Activated CD8-positive, alpha-beta memory T cell treated with anti-CD3 and anti-CD28 coated beads, Interleukin-2, amount 10 ng/mL, durations not matched to agents 7 days and 5 days (primary cell): ENCODE data around the gene PDIA5. TPM values are rescaled to one million over a fixed set of nuclear protein-coding genes. Genes with fewer than 3 reads are reported as not detected.
"Not testable (repeated sequence)": the region's sequence is repeated elsewhere in the genome, so short reads cannot be mapped to it uniquely, and the experiment has no call there.

ENCODE experiments used
- ATAC-seq: fragments of 150-1000 bp; cut with Tn5 transposase; one replicate; pipeline ENCODE4 v1.10.0; 2021; ENCODE audit warnings: moderate library complexity
- CTCF ChIA-PET: fragments of 350-600 bp; sonication (Branson Sonifier 250); formaldehyde crosslinking; loops from one replicate; lab custom pipeline; 2021; ENCODE audit warnings: antibody characterized with exemption; lab: Charles Lee
- DNase-seq: peaks from one replicate; pipeline ENCODE4 v3.0.0-alpha.2; 2020
- H3K27ac Mint-ChIP-seq: one replicate; pipeline ENCODE4 v1.8.0; 2021; ENCODE audit warnings: mild to moderate bottlenecking, mixed read lengths
- H3K27me3 Mint-ChIP-seq: one replicate; pipeline ENCODE4 v1.8.0; 2021; ENCODE audit warnings: mixed read lengths
- H3K36me3 Mint-ChIP-seq: one replicate; pipeline ENCODE4 v1.8.0; 2021; ENCODE audit warnings: mild to moderate bottlenecking, mixed read lengths
- H3K4me1 Mint-ChIP-seq: one replicate; pipeline ENCODE4 v1.8.0; 2021; ENCODE audit warnings: mixed read lengths
- H3K4me3 Mint-ChIP-seq: one replicate; pipeline ENCODE4 v1.8.0; 2021; ENCODE audit warnings: mild to moderate bottlenecking, moderate library complexity, mixed read lengths
- H3K9me3 Mint-ChIP-seq: one replicate; pipeline ENCODE4 v1.8.0; 2022; ENCODE audit warnings: low read depth, mixed read lengths
- total RNA-seq, 2 experiments: library from RNA; stranded (reverse); gene quantifications; one replicate each; pipeline ENCODE4 v1.2.3, GENCODE V29; 2021

Gene PDIA5
- total RNA-seq, 2 experiments from 2014 or later: 9.4 to 11.1 TPM

- H3K9me3 Mint-ChIP-seq: no peaks in the 10 kb centered on the region
- H3K27me3 Mint-ChIP-seq: no peaks in the 10 kb centered on the region
- peaks cover 13% of the 10 kb centered on the region for H3K4me1 Mint-ChIP-seq
- no peak overlapping the region for H3K4me3 Mint-ChIP-seq
- CTCF ChIA-PET: no interaction called here
- ATAC-seq (no peak), DNase-seq (no peak)
- H3K36me3 Mint-ChIP-seq: no peaks in the 10 kb centered on the region
- H3K27ac Mint-ChIP-seq: no peak overlapping the region
Observed at GRCh38 chr3:123110976-123111615, 44.3 kb downstream of the PDIA5 start.

- DNase-seq (no peak), ATAC-seq (no peak)
- H3K27me3 Mint-ChIP-seq: no peaks in the 10 kb centered on the region
- H3K9me3 Mint-ChIP-seq: no peaks in the 10 kb centered on the region
- H3K27ac Mint-ChIP-seq: no peak overlapping the region
- H3K36me3 Mint-ChIP-seq: peaks cover 2% of the 10 kb centered on the region
- H3K4me3 Mint-ChIP-seq: no peak overlapping the region
- CTCF ChIA-PET: no interaction called here
- H3K4me1 Mint-ChIP-seq: peaks cover 13% of the 10 kb centered on the region
Observed at GRCh38 chr3:123111640-123112039, 44.8 kb downstream of the PDIA5 start.

- Mint-ChIP-seq H3K4me3 (no peak overlapping the region), H3K9me3 (no peaks in the 10 kb centered on the region), H3K27me3 (no peaks in the 10 kb centered on the region), H3K36me3 (peaks cover 2% of the 10 kb centered on the region), H3K27ac (no peak overlapping the region), H3K4me1 (peaks cover 13% of the 10 kb centered on the region)
- no peak for DNase-seq
- no peak for ATAC-seq
- CTCF ChIA-PET: no interaction called here
Observed at GRCh38 chr3:123112232-123112631, 45.4 kb downstream of the PDIA5 start.

GRCh38 chr3:123112656-123113055, 45.8 kb downstream of the PDIA5 start:
- H3K4me1 Mint-ChIP-seq: peaks cover 13% of the 10 kb centered on the region
- H3K4me3 Mint-ChIP-seq, H3K9me3 Mint-ChIP-seq, H3K27ac Mint-ChIP-seq, H3K27me3 Mint-ChIP-seq, DNase-seq, CTCF ChIA-PET, H3K36me3 Mint-ChIP-seq, ATAC-seq: not testable (repeated sequence)

- Mint-ChIP-seq H3K4me1 (peaks cover 13% of the 10 kb centered on the region), H3K4me3 (no peak overlapping the region), H3K27me3 (no peaks in the 10 kb centered on the region), H3K36me3 (peaks cover 2% of the 10 kb centered on the region), H3K9me3 (no peaks in the 10 kb centered on the region), H3K27ac (peak overlapping the region; percentile 41)
- CTCF ChIA-PET: no interaction called here
- peak; percentile 42 for ATAC-seq
- DNase-seq: no peak
Observed at GRCh38 chr3:123113889-123114450, 47.1 kb downstream of the PDIA5 start.

- no peaks in the 10 kb centered on the region for H3K9me3 Mint-ChIP-seq
- no peak overlapping the region for H3K27ac Mint-ChIP-seq
- DNase-seq (no peak), ATAC-seq (no peak)
- peaks cover 4% of the 10 kb centered on the region for H3K36me3 Mint-ChIP-seq
- peaks cover 13% of the 10 kb centered on the region for H3K4me1 Mint-ChIP-seq
- CTCF ChIA-PET: no interaction called here
- no peaks in the 10 kb centered on the region for H3K27me3 Mint-ChIP-seq
- H3K4me3 Mint-ChIP-seq: no peak overlapping the region
Observed at GRCh38 chr3:123116116-123116515, 49.3 kb downstream of the PDIA5 start.

DNA sequence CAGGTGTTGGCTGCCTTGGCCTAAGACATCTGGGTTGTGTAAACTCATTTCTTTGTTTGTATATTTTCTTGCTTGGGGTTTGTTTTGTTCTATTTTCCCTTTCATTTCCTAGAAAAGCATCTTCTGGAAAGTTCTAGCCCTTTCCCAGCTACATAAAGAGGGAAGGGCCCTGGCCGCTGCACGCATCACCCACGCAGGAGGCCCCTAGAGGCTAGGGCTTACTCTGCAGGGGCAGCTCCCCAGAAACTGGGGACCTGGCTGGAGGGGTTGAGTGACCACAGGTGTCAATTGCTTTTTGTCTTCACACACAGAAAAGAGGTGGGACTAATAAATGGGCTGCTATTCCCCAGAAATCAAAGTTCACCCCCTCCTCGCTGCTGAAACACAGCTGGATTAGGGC, 52.6 kb downstream of the PDIA5 start:
- CTCF ChIA-PET: no interaction called here
- H3K27me3 Mint-ChIP-seq: no peaks in the 10 kb centered on the region
- DNase-seq (no peak), ATAC-seq (no peak)
- H3K4me3 Mint-ChIP-seq: no peak overlapping the region
- H3K9me3 Mint-ChIP-seq: no peaks in the 10 kb centered on the region
- H3K36me3 Mint-ChIP-seq: peaks cover 4% of the 10 kb centered on the region
- H3K4me1 Mint-ChIP-seq: peaks cover 2% of the 10 kb centered on the region
- no peak overlapping the region for H3K27ac Mint-ChIP-seq

DNA sequence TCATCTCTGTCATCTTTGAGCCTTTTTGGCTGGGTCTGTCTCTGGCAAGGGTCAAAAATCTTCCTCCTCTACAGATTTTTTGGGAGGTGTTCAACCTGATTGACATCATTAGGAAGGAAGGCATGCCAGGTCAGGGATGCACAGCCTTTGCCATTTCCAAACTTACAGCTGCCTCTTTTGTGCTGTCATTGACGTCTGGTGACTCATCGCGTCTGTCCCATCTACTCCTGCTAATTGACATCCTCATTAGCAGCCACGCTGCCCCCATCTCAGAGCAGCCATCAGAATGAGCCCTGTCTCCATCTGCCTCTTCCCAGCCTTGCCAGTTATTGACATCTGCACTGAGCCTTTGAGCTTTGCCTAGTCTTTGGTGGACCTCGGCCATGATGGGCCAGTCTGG, 53.0 kb downstream of the PDIA5 start:
- no peak overlapping the region for H3K4me3 Mint-ChIP-seq
- no peaks in the 10 kb centered on the region for H3K9me3 Mint-ChIP-seq
- ATAC-seq (no peak), DNase-seq (no peak)
- H3K27ac Mint-ChIP-seq: no peak overlapping the region
- H3K27me3 Mint-ChIP-seq: no peaks in the 10 kb centered on the region
- H3K4me1 Mint-ChIP-seq: no peaks in the 10 kb centered on the region
- peaks cover 4% of the 10 kb centered on the region for H3K36me3 Mint-ChIP-seq
- CTCF ChIA-PET: no interaction called here

- ATAC-seq (no peak), DNase-seq (no peak)
- Mint-ChIP-seq H3K4me3 (no peak overlapping the region), H3K27ac (no peak overlapping the region), H3K9me3 (no peaks in the 10 kb centered on the region), H3K4me1 (no peaks in the 10 kb centered on the region), H3K36me3 (peaks cover 4% of the 10 kb centered on the region), H3K27me3 (no peaks in the 10 kb centered on the region)
- CTCF ChIA-PET: no interaction called here
Observed at GRCh38 chr3:123120573-123120972, 53.7 kb downstream of the PDIA5 start.

GRCh38 chr3:123122057-123122456, 55.2 kb downstream of the PDIA5 start:
- CTCF ChIA-PET: interaction anchor here (1.1 kb wide), 1 partner anchor 18 kb away, joined by 3 read pairs; no protein-coding TSS in a partner anchor
- no peak overlapping the region for H3K4me3 Mint-ChIP-seq
- H3K9me3 Mint-ChIP-seq: no peaks in the 10 kb centered on the region
- peaks cover 3% of the 10 kb centered on the region for H3K36me3 Mint-ChIP-seq
- no peaks in the 10 kb centered on the region for H3K27me3 Mint-ChIP-seq
- ATAC-seq: no peak
- no peak overlapping the region for H3K27ac Mint-ChIP-seq
- H3K4me1 Mint-ChIP-seq: no peaks in the 10 kb centered on the region
- DNase-seq: no peak

- Mint-ChIP-seq H3K36me3 (peaks cover 3% of the 10 kb centered on the region), H3K4me3 (no peak overlapping the region), H3K27ac (no peak overlapping the region), H3K9me3 (no peaks in the 10 kb centered on the region), H3K4me1 (no peaks in the 10 kb centered on the region), H3K27me3 (no peaks in the 10 kb centered on the region)
- no peak for ATAC-seq
- DNase-seq: no peak
- CTCF ChIA-PET: interaction anchor here (1.1 kb wide), 1 partner anchor 18 kb away, joined by 3 read pairs; no protein-coding TSS in a partner anchor
Observed at GRCh38 chr3:123122525-123123315, 55.9 kb downstream of the PDIA5 start.

- DNase-seq (no peak), ATAC-seq (no peak)
- Mint-ChIP-seq H3K4me3 (no peak overlapping the region), H3K4me1 (no peaks in the 10 kb centered on the region), H3K9me3 (no peaks in the 10 kb centered on the region), H3K27ac (no peak overlapping the region), H3K36me3 (peaks cover 3% of the 10 kb centered on the region), H3K27me3 (no peaks in the 10 kb centered on the region)
- CTCF ChIA-PET: no interaction called here
Observed at GRCh38 chr3:123123716-123124616, 57.1 kb downstream of the PDIA5 start.

DNA sequence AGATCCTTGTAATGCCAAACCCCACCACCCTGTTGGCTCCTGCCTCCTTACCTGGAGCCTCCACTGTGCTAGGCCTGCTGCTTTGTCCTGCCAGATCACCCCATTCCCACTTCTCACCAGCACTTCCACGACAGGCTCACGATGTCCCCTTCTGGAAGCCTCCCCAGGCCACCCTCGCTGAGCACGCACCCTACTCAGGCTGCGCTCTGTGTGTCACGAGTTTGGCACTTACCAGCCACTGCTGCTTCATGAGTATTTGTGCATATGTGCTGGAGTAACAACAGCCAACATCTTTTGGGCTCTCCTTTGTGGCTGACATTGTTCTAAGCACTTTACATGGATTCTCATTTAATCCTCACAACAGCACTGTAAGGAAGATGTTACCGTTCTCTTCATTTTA, 58.1 kb downstream of the PDIA5 start:
- peaks cover 3% of the 10 kb centered on the region for H3K36me3 Mint-ChIP-seq
- no peaks in the 10 kb centered on the region for H3K27me3 Mint-ChIP-seq
- no peak for ATAC-seq
- no peaks in the 10 kb centered on the region for H3K4me1 Mint-ChIP-seq
- H3K9me3 Mint-ChIP-seq: no peaks in the 10 kb centered on the region
- CTCF ChIA-PET: no interaction called here
- DNase-seq: no peak
- no peak overlapping the region for H3K27ac Mint-ChIP-seq
- H3K4me3 Mint-ChIP-seq: no peak overlapping the region
